ENCODE measurements around the gene NR5A1.

DNA sequence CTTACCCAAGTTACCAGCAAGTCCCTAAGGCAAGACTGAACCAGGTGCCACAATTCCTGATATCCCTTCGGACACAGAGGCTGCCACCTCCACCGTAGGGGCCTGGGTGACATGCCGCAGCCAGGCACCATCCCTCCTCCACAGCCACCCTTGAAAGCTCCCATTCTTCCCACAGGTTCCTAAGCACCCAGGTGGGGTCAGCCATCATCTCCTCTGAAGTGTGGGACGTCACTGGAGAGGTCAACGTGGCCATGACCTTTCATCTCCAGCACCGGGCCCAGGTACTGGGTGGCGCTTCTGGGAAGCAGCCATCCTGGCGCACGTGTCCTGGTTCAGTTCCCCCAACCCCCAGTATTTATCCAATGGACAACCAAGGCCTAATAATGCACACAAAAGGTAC, 48.8 kb downstream of the NR5A1 start:
- TF ChIP-seq, protein P1, sequence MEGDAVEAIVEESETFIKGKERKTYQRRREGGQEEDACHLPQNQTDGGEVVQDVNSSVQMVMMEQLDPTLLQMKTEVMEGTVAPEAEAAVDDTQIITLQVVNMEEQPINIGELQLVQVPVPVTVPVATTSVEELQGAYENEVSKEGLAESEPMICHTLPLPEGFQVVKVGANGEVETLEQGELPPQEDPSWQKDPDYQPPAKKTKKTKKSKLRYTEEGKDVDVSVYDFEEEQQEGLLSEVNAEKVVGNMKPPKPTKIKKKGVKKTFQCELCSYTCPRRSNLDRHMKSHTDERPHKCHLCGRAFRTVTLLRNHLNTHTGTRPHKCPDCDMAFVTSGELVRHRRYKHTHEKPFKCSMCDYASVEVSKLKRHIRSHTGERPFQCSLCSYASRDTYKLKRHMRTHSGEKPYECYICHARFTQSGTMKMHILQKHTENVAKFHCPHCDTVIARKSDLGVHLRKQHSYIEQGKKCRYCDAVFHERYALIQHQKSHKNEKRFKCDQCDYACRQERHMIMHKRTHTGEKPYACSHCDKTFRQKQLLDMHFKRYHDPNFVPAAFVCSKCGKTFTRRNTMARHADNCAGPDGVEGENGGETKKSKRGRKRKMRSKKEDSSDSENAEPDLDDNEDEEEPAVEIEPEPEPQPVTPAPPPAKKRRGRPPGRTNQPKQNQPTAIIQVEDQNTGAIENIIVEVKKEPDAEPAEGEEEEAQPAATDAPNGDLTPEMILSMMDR (IDR thresholded peaks at IDR 0.05; ENCODE audit: insufficient read depth, low read length, poor library complexity, severe bottlenecking) = no peak
- TF ChIP-seq EZH2phosphoT487 (conservative IDR thresholded peaks at IDR 0.05; ENCODE audit: low read length) = no peak
